ENCODE results near the gene PRPF40A.

Gene PRPF40A

GRCh38 chr2:152615177-152615576 lies 102.1 kb downstream of the PRPF40A start:
- H3K36me3 ChIP-seq (ENCODE audit: insufficient read depth, low read length) = peaks cover 9% of the 10 kb centered on the region; the same call in 1 of the 2 replicates
- no peak for DNase-seq (ENCODE audit: low read depth, low spot score)
- no peak overlapping the region for H3K4me3 ChIP-seq
- TF ChIP-seq FOXP2 (optimal IDR thresholded peaks at IDR 0.05; ENCODE audit: control extremely low read depth, extremely low read length, insufficient read depth) (no peak), EZH2 (IDR thresholded peaks at IDR 0.05) (no peak), POLR2AphosphoS5 (IDR thresholded peaks at IDR 0.05; ENCODE audit: borderline replicate concordance, low read depth, low read length) (no peak)
- no peak overlapping the region for H3K9ac ChIP-seq (ENCODE audit: insufficient read length)
- H3K9me3 ChIP-seq (ENCODE audit: low read depth, low read length) = no peaks in the 10 kb centered on the region
- no peak overlapping the region for H3K27ac ChIP-seq

GRCh38 chr2:152613235-152613634 lies 104.0 kb downstream of the PRPF40A start:
- H3K4me3 ChIP-seq = no peak overlapping the region
- no peaks in the 10 kb centered on the region for H3K9me3 ChIP-seq (ENCODE audit: low read depth, low read length)
- peaks cover 4% of the 10 kb centered on the region; the same call in 1 of the 2 replicates for H3K36me3 ChIP-seq (ENCODE audit: insufficient read depth, low read length)
- DNase-seq (ENCODE audit: low read depth, low spot score) = no peak
- TF ChIP-seq EZH2 (IDR thresholded peaks at IDR 0.05) = no peak
- no peak for TF ChIP-seq POLR2AphosphoS5 (IDR thresholded peaks at IDR 0.05; ENCODE audit: borderline replicate concordance, low read depth, low read length)
- TF ChIP-seq FOXP2 (optimal IDR thresholded peaks at IDR 0.05; ENCODE audit: control extremely low read depth, extremely low read length, insufficient read depth) = no peak
- H3K9ac ChIP-seq (ENCODE audit: insufficient read length) = no peak overlapping the region
- H3K27ac ChIP-seq = no peak overlapping the region

GRCh38 chr2:152611458-152612231 lies 105.6 kb downstream of the PRPF40A start:
- H3K9me3 ChIP-seq (ENCODE audit: low read depth, low read length) = no peaks in the 10 kb centered on the region
- H3K36me3 ChIP-seq (ENCODE audit: insufficient read depth, low read length) = no peaks in the 10 kb centered on the region; the same call in 1 of the 2 replicates
- H3K9ac ChIP-seq (ENCODE audit: insufficient read length) = no peak overlapping the region
- no peak for DNase-seq (ENCODE audit: low read depth, low spot score)
- no peak overlapping the region for H3K4me3 ChIP-seq
- TF ChIP-seq FOXP2 (optimal IDR thresholded peaks at IDR 0.05; ENCODE audit: control extremely low read depth, extremely low read length, insufficient read depth) = no peak
- no peak for TF ChIP-seq EZH2 (IDR thresholded peaks at IDR 0.05)
- no peak for TF ChIP-seq POLR2AphosphoS5 (IDR thresholded peaks at IDR 0.05; ENCODE audit: borderline replicate concordance, low read depth, low read length)
- H3K27ac ChIP-seq = no peak overlapping the region

GRCh38 chr2:152609699-152610098 lies 107.6 kb downstream of the PRPF40A start:
- Histone ChIP-seq H3K36me3 (ENCODE audit: insufficient read depth, low read length) (no peaks in the 10 kb centered on the region), H3K9ac (ENCODE audit: insufficient read length) (no peak overlapping the region), H3K27ac (no peak overlapping the region), H3K4me3 (no peak overlapping the region), H3K9me3 (ENCODE audit: low read depth, low read length) (no peaks in the 10 kb centered on the region)
- no peak for TF ChIP-seq POLR2AphosphoS5 (IDR thresholded peaks at IDR 0.05; ENCODE audit: borderline replicate concordance, low read depth, low read length)
- TF ChIP-seq EZH2 (IDR thresholded peaks at IDR 0.05) = no peak
- TF ChIP-seq FOXP2 (optimal IDR thresholded peaks at IDR 0.05; ENCODE audit: control extremely low read depth, extremely low read length, insufficient read depth) = no peak
- no peak for DNase-seq (ENCODE audit: low read depth, low spot score)

GRCh38 chr2:152609154-152609553 lies 108.1 kb downstream of the PRPF40A start:
- H3K9me3 ChIP-seq (ENCODE audit: low read depth, low read length) = no peaks in the 10 kb centered on the region
- DNase-seq (ENCODE audit: low read depth, low spot score) = peak; percentile 20
- no peak overlapping the region for H3K27ac ChIP-seq
- TF ChIP-seq POLR2AphosphoS5 (IDR thresholded peaks at IDR 0.05; ENCODE audit: borderline replicate concordance, low read depth, low read length) = no peak
- TF ChIP-seq FOXP2 (optimal IDR thresholded peaks at IDR 0.05; ENCODE audit: control extremely low read depth, extremely low read length, insufficient read depth) = no peak
- TF ChIP-seq EZH2 (IDR thresholded peaks at IDR 0.05) = no peak
- H3K36me3 ChIP-seq (ENCODE audit: insufficient read depth, low read length) = no peaks in the 10 kb centered on the region
- H3K9ac ChIP-seq (ENCODE audit: insufficient read length) = no peak overlapping the region
- no peak overlapping the region for H3K4me3 ChIP-seq

- DNase-seq (ENCODE audit: low read depth, low spot score) = no peak
These were observed 109.4 kb downstream of the PRPF40A start for GRCh38 chr2:152607793-152608300.

GRCh38 chr2:152606941-152607340 lies 110.3 kb downstream of the PRPF40A start:
- Histone ChIP-seq H3K9ac (ENCODE audit: insufficient read length) (peak overlapping the region; percentile 23), H3K9me3 (ENCODE audit: low read depth, low read length) (no peaks in the 10 kb centered on the region), H3K36me3 (ENCODE audit: insufficient read depth, low read length) (no peaks in the 10 kb centered on the region), H3K4me3 (peak overlapping the region; percentile 22; the same call in 1 of the 2 replicates), H3K27ac (peak overlapping the region; percentile 54; the same call in 1 of the 2 replicates)
- no peak for TF ChIP-seq POLR2AphosphoS5 (IDR thresholded peaks at IDR 0.05; ENCODE audit: borderline replicate concordance, low read depth, low read length)
- TF ChIP-seq EZH2 (IDR thresholded peaks at IDR 0.05) = no peak
- TF ChIP-seq FOXP2 (optimal IDR thresholded peaks at IDR 0.05; ENCODE audit: control extremely low read depth, extremely low read length, insufficient read depth) = no peak
- DNase-seq (ENCODE audit: low read depth, low spot score) = no peak

More at GRCh38 chr2:152607793-152608300, 109.4 kb downstream of the PRPF40A start:
- Histone ChIP-seq H3K27ac (no peak overlapping the region), H3K9me3 (ENCODE audit: low read depth, low read length) (no peaks in the 10 kb centered on the region), H3K4me3 (no peak overlapping the region), H3K9ac (ENCODE audit: insufficient read length) (no peak overlapping the region), H3K36me3 (ENCODE audit: insufficient read depth, low read length) (no peaks in the 10 kb centered on the region)
- TF ChIP-seq POLR2AphosphoS5 (IDR thresholded peaks at IDR 0.05; ENCODE audit: borderline replicate concordance, low read depth, low read length) = no peak
- TF ChIP-seq FOXP2 (optimal IDR thresholded peaks at IDR 0.05; ENCODE audit: control extremely low read depth, extremely low read length, insufficient read depth) = no peak
- no peak for TF ChIP-seq EZH2 (IDR thresholded peaks at IDR 0.05)

GRCh38 chr2:152606081-152606480 lies 111.2 kb downstream of the PRPF40A start:
- Histone ChIP-seq H3K9ac (ENCODE audit: insufficient read length) (no peak overlapping the region), H3K27ac (0 out of 2 replicates have a peak overlapping the region, but pooled peaks have one; percentile 23), H3K9me3 (ENCODE audit: low read depth, low read length) (no peaks in the 10 kb centered on the region), H3K4me3 (no peak overlapping the region), H3K36me3 (ENCODE audit: insufficient read depth, low read length) (no peaks in the 10 kb centered on the region)
- DNase-seq (ENCODE audit: low read depth, low spot score) = no peak
- TF ChIP-seq FOXP2 (optimal IDR thresholded peaks at IDR 0.05; ENCODE audit: control extremely low read depth, extremely low read length, insufficient read depth) (no peak), POLR2AphosphoS5 (IDR thresholded peaks at IDR 0.05; ENCODE audit: borderline replicate concordance, low read depth, low read length) (no peak), EZH2 (IDR thresholded peaks at IDR 0.05) (no peak)
